ENCODE results near the gene SPRED2. TPM values are rescaled to one million over a fixed set of nuclear protein-coding genes. Genes with fewer than 3 reads are reported as not detected.

The SPRED2 gene
- total RNA-seq, 2 donors from 2014 or later = 21.9 to 22.3 TPM

- Histone ChIP-seq H3K4me3 (no peak overlapping the region), H3K9me3 (no peaks in the 10 kb centered on the region), H3K36me3 (peaks cover 11% of the 10 kb centered on the region), H3K27me3 (replicated peaks; ENCODE audit: insufficient read depth) (no peaks in the 10 kb centered on the region), H3K4me1 (ENCODE audit: control insufficient read depth in 1 of 2, low read depth in 2 of 2) (no peaks in the 10 kb centered on the region), H3K27ac (no peak overlapping the region)
- TF ChIP-seq, protein P1, sequence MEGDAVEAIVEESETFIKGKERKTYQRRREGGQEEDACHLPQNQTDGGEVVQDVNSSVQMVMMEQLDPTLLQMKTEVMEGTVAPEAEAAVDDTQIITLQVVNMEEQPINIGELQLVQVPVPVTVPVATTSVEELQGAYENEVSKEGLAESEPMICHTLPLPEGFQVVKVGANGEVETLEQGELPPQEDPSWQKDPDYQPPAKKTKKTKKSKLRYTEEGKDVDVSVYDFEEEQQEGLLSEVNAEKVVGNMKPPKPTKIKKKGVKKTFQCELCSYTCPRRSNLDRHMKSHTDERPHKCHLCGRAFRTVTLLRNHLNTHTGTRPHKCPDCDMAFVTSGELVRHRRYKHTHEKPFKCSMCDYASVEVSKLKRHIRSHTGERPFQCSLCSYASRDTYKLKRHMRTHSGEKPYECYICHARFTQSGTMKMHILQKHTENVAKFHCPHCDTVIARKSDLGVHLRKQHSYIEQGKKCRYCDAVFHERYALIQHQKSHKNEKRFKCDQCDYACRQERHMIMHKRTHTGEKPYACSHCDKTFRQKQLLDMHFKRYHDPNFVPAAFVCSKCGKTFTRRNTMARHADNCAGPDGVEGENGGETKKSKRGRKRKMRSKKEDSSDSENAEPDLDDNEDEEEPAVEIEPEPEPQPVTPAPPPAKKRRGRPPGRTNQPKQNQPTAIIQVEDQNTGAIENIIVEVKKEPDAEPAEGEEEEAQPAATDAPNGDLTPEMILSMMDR (IDR thresholded peaks at IDR 0.05) = no peak
- no peak for ATAC-seq (ENCODE audit: insufficient number of reproducible peaks, low FRiP score, low read depth)
- no peak for DNase-seq (ENCODE audit: low spot score)
Observed at GRCh38 chr2:65329525-65329924, 102.9 kb downstream of the SPRED2 start.

DNA sequence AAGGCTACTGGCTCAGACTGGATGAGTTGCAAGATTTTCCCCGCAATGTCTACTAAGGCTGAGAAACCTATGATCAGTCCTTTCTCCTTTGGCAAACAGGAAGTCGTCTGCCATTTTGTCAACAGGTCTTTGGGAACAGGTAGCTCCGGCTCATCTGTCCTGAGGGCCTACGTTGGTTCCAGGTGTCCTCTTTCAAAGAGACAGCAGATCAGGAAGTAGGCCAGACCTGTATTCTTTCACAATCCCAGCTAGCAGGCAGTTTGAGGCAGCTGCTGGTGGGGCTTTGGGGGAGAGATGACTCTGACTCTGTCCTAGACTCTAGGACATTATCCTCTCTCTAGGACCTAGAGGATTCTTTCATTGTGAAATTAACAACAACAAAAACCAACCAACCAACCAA is 106.1 kb downstream of the SPRED2 start:
- Histone ChIP-seq H3K27me3 (replicated peaks; ENCODE audit: insufficient read depth) (no peaks in the 10 kb centered on the region), H3K36me3 (peaks cover 7% of the 10 kb centered on the region), H3K27ac (no peak overlapping the region), H3K9me3 (no peaks in the 10 kb centered on the region), H3K4me3 (no peak overlapping the region), H3K4me1 (ENCODE audit: control insufficient read depth in 1 of 2, low read depth in 2 of 2) (no peaks in the 10 kb centered on the region)
- DNase-seq (ENCODE audit: low spot score) (no peak), ATAC-seq (ENCODE audit: insufficient number of reproducible peaks, low FRiP score, low read depth) (no peak)
- TF ChIP-seq, protein P1 (IDR thresholded peaks at IDR 0.05) = no peak

GRCh38 chr2:65325066-65325465 is 107.3 kb downstream of the SPRED2 start:
- DNase-seq (ENCODE audit: low spot score) = no peak
- no peaks in the 10 kb centered on the region for H3K4me1 ChIP-seq (ENCODE audit: control insufficient read depth in 1 of 2, low read depth in 2 of 2)
- no peak overlapping the region for H3K27ac ChIP-seq
- H3K4me3 ChIP-seq = no peak overlapping the region
- no peaks in the 10 kb centered on the region for H3K9me3 ChIP-seq
- H3K36me3 ChIP-seq = peaks cover 7% of the 10 kb centered on the region
- ATAC-seq (ENCODE audit: insufficient number of reproducible peaks, low FRiP score, low read depth) = no peak
- no peaks in the 10 kb centered on the region for H3K27me3 ChIP-seq (replicated peaks; ENCODE audit: insufficient read depth)
- TF ChIP-seq, protein P1 (IDR thresholded peaks at IDR 0.05) = no peak

DNA sequence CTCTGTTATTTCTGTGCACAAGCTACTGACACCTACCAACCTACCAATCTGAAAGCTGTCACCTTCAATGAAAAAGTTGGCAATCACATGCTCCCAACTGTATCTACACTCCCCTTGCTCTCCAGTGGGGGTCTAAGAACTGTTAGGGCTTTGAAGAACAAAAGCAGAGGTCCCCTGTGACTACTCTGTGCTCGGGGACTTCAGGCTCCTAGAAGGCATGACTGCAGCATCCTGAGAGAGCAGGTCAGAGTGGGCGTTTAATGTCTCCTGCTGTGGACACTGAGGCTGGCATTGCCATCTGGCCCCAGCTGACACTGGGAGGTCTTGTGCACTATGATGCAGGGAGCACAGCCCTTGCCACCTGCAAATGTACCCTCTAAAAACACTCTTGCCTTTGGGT is 111.5 kb downstream of the SPRED2 start:
- DNase-seq (ENCODE audit: low spot score) (no peak), ATAC-seq (ENCODE audit: insufficient number of reproducible peaks, low FRiP score, low read depth) (no peak)
- Histone ChIP-seq H3K9me3 (no peaks in the 10 kb centered on the region), H3K36me3 (peaks cover 4% of the 10 kb centered on the region), H3K4me1 (ENCODE audit: control insufficient read depth in 1 of 2, low read depth in 2 of 2) (peaks cover 7 to 10% of the 10 kb centered on the region in 2 donors), H3K27ac (no peak overlapping the region), H3K27me3 (replicated peaks; ENCODE audit: insufficient read depth) (no peaks in the 10 kb centered on the region), H3K4me3 (no peak overlapping the region)
- TF ChIP-seq, protein P1 (IDR thresholded peaks at IDR 0.05) = no peak

DNA sequence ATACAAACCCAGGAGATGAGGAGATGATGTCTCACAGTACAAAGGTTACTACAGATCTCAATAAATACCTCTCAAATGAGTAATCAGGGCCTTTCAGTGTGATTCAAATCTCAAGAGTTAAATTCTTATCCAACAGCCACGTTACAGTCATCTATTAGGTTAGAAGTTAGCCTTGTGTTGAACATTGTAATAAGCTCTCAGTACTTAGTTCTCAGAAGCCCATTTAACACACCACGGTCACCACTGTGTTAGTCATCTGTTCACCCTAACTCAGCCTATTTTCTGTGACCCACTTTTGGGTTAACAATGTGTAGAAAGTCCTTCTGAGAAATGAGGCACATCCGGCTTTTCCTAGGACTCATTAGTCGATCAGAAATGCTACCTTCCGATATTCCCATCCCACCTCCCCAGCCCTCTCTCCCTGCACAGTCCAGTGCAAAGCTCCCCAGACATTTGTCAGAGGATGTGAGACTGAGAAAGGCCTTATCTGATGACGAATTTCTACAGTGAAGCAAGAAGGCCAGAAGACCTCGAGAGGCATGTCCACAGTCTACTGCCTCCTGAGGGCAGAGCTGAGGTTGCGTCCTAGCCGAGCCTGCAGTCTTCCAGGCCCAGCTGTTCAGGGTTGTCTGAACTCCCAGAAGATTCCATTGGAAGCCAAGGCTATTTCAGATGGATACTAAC is 112.2 kb downstream of the SPRED2 start:
- ATAC-seq (ENCODE audit: insufficient number of reproducible peaks, low FRiP score, low read depth) = peak; percentile 46
- peak overlapping the region in 1 of 2 donors; percentile 40 for H3K27ac ChIP-seq
- no peaks in the 10 kb centered on the region for H3K27me3 ChIP-seq (replicated peaks; ENCODE audit: insufficient read depth)
- peaks cover 11 to 17% of the 10 kb centered on the region in 2 donors for H3K4me1 ChIP-seq (ENCODE audit: control insufficient read depth in 1 of 2, low read depth in 2 of 2)
- no peak overlapping the region for H3K4me3 ChIP-seq
- no peaks in the 10 kb centered on the region for H3K9me3 ChIP-seq
- H3K36me3 ChIP-seq = peaks cover 3% of the 10 kb centered on the region
- DNase-seq (ENCODE audit: low spot score) = no peak
- TF ChIP-seq, protein P1 (IDR thresholded peaks at IDR 0.05) = no peak
